Measurements from ENCODE around the gene LRRC73. TPM values are rescaled to one million over a fixed set of nuclear protein-coding genes. Genes with fewer than 3 reads are reported as not detected.
"Not testable (repeated sequence)": the region's sequence is repeated elsewhere in the genome, so short reads cannot be mapped to it uniquely, and the experiment has no call there.

LRRC73 gene
- total RNA-seq: under 1 TPM; 0.15 to 0.17 TPM

DNA sequence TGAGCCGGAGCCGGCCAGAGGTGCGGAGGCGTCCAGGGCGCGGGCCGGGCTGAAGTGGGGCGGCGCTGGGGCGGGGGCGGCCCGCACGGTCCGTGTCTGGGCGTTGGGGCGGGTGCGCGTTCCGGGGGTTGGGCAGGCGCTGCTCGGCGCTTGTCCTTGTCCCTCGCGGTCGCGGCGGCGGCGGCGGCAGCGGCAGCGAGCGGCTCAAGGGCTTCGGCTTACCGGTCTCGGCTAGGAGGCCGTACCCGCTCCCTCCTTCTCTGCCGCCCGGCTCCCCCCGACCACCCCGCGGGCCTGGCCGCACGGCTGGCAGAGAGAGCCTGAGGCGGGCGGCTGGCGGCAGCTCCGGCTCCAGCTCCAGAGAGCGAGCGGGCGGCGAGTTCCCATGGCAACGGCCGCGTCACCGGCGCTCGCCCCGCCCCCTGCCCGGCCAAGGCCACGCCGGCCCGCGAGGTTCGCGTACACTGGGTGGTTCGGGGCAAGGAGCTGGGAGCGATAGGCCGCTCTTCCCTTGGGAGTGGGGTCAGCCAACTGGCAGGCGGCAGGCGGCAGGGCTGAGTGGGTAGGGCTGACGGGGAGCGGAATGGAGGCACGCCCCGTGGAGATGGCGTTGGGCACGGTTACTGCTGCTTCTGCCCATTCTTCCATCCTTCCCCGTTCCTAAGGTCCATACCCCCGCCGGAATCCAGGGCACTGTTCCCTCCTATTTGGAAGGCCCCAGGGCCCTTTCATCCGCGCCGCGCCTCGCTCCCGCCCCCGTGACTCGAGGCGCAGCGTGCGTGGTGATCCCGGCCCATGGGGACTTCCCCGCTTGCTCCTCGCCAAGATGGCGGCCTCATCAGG is at the start of gene LRRC73:
LRRC73 (minus strand) TSS at position 363 of the 843 bp plus-strand sequence. CDS start 561 bp downstream, outside the sequence.
- CTCF ChIA-PET: interaction anchor here (0.9 to 1.5 kb wide), 5 partner anchors 9 to 610 kb away, joined by 3 to 4 read pairs (median 3); no protein-coding TSS in a partner anchor
- POLR2A ChIA-PET: interaction anchor here (0.6 kb wide), 1 partner anchor 29 kb away, joined by 8 read pairs; no protein-coding TSS in a partner anchor

GRCh38 chr6:43559328-43559727 is 49.2 kb upstream of the LRRC73 start:
- POLR2A ChIA-PET: no interaction called here

GRCh38 chr6:43557620-43558019 is 47.5 kb upstream of the LRRC73 start:
- CTCF ChIA-PET: not testable (repeated sequence)
- POLR2A ChIA-PET: interaction anchor here (0.6 kb wide), 1 partner anchor 206 kb away, joined by 4 read pairs; no protein-coding TSS in a partner anchor

More at GRCh38 chr6:43559328-43559727, 49.2 kb upstream of the LRRC73 start:
- CTCF ChIA-PET: no interaction called here

DNA sequence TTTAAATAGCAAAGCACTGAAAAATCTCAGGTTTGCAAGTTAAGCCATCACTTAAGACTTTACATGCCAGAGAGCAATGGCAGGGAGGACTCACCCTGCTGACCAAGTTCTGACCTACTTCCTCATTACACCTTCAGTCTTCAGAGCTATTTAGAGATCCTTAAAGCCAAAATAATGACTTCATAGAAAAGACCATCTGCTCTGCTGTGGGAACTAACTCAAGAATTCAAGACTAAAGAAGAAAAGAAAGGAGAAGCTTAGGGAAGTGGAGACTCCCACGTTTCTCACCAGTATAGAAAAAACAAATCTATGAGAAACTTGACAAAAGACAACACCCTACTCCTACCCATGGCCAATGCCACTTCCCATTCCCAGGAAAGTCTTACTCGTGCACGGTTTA is 37.1 kb upstream of the LRRC73 start:
- CTCF ChIA-PET: no interaction called here

GRCh38 chr6:43544461-43544860 is 34.3 kb upstream of the LRRC73 start:
- ChIA-PET CTCF (no interaction called here), POLR2A (no interaction called here)

More for the DNA sequence above, 37.1 kb upstream of the LRRC73 start:
- POLR2A ChIA-PET: no interaction called here

GRCh38 chr6:43541774-43542471 is 31.8 kb upstream of the LRRC73 start:
- CTCF ChIA-PET: no interaction called here
- POLR2A ChIA-PET: interaction anchor here (0.6 kb wide), 2 partner anchors 36 to 1347 kb away, joined by 4 to 6 read pairs; partner anchors contain the start of gene GUCA1B

DNA sequence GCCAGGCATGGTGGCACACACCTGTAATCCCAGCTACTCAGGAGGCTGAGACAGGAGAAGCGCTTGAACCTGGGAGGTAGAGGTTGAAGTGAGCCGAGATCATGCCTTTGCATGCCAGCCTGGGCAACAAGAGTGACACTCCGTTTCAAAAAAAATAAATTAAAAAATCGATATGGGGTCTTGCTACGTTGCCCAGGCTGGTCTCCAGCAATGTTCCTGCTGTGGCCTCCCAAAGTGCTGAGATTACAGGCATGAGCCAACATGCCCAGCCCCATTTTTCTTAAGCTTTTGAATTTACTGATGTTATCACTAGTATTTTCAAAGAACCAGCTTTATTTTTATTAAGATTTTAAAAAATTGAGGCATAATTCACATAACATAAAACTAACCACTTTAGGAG is 30.4 kb upstream of the LRRC73 start:
- POLR2A ChIA-PET: no interaction called here
- CTCF ChIA-PET: interaction anchor here (0.6 kb wide), 1 partner anchor 11 kb away, joined by 3 read pairs; no protein-coding TSS in a partner anchor

DNA sequence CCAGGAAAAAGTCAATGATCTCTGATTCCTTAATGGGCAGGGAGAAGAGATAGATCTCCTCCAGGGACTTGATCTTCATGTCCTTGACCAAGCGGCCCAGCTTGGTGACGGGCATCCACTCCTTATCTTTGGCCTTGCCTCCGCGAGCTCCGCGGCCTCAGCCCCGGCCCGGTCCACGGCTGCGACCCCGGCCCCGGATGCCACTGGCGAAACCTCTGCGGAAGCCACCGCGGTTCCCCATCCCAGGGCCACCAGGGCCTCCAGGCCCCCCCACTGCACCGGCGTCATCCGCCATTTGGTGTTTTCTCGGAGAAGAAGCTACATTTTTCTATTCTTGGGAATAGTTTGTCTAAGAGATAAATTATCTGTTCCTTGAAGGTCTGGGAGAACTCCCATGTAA is 29.3 kb upstream of the LRRC73 start:
- POLR2A ChIA-PET, CTCF ChIA-PET: not testable (repeated sequence)

DNA sequence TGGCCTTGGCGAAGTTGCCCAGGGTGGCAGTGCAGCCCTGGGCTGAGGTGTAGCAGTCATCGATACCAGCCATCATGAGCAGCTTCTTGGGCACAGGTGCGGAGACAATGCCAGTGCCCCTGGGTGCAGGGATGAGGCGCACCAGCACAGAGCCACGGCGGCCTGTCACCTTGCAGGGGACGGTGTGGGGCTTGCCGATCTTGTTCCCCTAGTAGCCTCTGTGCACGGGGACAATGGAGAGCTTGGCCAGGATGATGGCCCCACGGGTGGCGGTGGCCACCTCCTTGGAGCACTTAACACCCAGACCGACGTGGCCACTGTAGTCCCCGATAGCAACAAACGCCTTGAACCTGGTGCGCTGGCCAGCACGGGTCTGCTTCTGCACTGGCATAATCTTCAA is 28.8 kb upstream of the LRRC73 start:
- POLR2A ChIA-PET, CTCF ChIA-PET: not testable (repeated sequence)

DNA sequence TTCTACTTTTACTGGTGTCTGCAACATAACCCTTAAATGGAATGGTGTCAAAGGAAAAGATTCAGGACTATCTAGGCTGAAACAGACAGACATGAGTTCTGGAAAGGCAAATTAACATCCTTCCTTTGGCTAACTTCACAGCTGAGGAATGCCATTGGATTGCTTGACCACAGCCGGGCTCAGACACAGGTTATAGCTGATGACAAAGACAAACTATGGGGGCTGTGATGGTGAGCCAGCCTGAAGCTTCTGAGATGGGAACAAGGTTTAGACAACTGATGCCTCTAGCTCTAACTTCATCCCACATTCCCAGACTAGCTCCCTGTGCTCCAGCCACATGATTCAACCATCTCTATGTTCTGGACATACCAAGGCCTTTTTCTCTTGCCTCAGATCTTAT is 22.1 kb upstream of the LRRC73 start:
- POLR2A ChIA-PET: interaction anchor here (0.8 kb wide), 1 partner anchor 11 kb away, joined by 4 read pairs; no protein-coding TSS in a partner anchor
- CTCF ChIA-PET: no interaction called here

DNA sequence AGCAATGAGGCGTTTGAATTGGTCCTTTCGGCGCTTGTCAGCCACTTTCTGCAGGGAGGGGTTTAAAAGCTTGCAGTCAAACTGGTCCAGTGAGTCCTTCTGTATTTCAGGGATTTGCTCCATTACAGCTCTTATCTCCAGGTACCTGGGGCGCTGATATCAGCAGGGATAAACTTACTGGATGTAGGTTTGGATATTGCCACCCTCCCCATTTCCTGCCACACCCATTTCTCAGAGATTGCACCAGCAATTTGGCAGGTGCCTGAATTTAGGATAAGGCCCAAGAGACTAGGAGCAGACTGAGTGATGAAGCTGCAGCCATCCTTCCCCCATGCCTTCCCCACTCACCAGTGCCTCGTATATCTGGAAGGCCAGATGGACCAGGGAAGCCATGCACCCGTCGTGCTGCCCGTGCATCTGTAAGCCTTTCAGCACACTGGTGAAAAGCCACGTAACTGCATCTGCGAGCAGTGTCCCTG is 14.4 kb upstream of the LRRC73 start:
- ChIA-PET CTCF (interaction anchor here (0.7 to 2.0 kb wide), 2 partner anchors 18 to 398 kb away, joined by 3 to 4 read pairs; no protein-coding TSS in a partner anchor), POLR2A (no interaction called here)

- ChIA-PET CTCF (interaction anchor here (2.0 kb wide), 1 partner anchor 16 kb away, joined by 4 read pairs; no protein-coding TSS in a partner anchor), POLR2A (no interaction called here)
These were observed 13.1 kb upstream of the LRRC73 start for GRCh38 chr6:43523284-43523683.

DNA sequence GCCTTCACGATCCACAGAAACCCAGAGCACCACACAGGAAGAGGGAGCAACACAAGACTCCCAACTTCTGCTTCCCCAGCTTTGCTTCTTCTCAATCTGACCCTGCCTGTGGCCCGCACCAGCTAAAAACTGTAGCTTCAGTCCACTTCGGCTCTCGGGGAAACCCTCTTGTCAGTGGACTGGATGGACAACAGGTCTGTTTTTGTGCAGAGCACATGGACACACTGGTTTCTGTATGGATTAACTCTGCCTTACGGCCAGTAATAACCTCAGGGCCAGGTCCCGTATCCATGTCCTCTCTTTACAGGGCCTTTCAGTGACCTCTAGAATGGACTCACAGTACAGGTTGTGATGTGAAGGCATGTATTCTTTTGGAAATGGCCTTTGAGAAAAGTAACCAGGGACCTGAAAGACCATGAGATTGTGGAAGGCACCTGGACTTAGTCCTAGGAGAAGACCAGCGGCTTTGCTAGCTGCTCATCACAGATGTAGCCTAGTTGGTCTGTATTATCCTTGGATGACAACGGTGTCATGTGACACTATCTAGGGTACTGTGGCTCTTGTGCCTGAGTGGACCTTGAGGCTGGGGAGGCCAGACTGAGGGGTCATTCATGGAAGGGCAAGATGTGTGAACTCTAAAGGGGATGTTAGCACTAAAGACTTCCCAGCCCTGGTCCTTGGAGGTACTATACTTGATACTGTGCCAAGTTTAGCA is 12.6 kb upstream of the LRRC73 start:
- ChIA-PET CTCF (interaction anchor here (2.0 kb wide), 1 partner anchor 16 kb away, joined by 4 read pairs; no protein-coding TSS in a partner anchor), POLR2A (interaction anchor here (0.6 kb wide), 1 partner anchor 24 kb away, joined by 3 read pairs; no protein-coding TSS in a partner anchor)

DNA sequence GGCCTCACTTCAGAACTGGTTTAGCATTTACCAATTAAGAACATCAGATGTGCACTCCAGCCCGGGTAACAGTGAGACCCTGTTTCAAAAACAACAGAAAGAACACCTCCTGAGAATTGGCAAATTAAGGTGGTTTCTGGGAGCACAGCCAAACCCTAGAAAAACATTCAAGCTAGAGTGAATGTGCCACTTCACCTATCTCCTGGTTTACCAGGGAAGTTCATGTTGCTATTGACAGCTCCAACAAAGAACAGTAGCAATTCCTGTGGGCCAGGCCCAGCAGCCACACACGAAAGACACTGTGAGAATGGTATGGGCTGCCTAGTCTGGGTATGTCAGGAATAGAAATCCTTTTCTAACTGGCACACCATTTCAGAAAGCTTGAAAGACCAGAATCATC is 11.7 kb upstream of the LRRC73 start:
- POLR2A ChIA-PET: interaction anchor here (0.6 to 1.3 kb wide), 2 partner anchors 10 to 25 kb away, joined by 3 to 4 read pairs; no protein-coding TSS in a partner anchor
- CTCF ChIA-PET: interaction anchor here (1.3 to 3.4 kb wide), 2 partner anchors 15 to 28 kb away, joined by 4 to 13 read pairs; no protein-coding TSS in a partner anchor

DNA sequence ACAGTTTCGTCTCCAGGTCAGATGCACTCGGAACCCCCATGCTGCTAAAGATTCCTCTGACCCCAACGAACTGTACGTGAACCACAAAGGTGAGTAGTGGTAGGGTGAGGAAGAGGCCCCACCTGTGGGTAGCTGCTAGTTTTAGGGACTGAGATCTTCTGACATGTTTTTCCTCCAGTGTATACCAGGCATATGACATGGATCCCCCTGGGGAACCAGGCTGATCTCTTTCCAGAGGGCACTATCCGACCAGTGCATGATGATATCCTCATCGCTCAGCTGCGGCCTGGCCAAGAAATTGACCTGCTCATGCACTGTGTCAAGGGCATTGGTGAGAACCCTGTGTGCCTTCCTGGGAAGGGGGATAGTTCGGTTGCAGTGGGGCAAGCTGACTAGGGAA is 10.0 kb upstream of the LRRC73 start:
- CTCF ChIA-PET: interaction anchor here (0.8 to 3.4 kb wide), 3 partner anchors 13 to 56 kb away, joined by 3 to 13 read pairs (median 4); partner anchors contain the start of genes POLH and XPO5

GRCh38 chr6:43517505-43518357 is 7.6 kb upstream of the LRRC73 start:
- ChIA-PET POLR2A (interaction anchor here (0.9 kb wide), 1 partner anchor 12 kb away, joined by 3 read pairs; no protein-coding TSS in a partner anchor), CTCF (interaction anchor here (1.3 to 2.5 kb wide), 3 partner anchors 8 to 255 kb away, joined by 3 to 16 read pairs (median 3); no protein-coding TSS in a partner anchor)

More for the DNA sequence above, 10.0 kb upstream of the LRRC73 start:
- POLR2A ChIA-PET: no interaction called here

DNA sequence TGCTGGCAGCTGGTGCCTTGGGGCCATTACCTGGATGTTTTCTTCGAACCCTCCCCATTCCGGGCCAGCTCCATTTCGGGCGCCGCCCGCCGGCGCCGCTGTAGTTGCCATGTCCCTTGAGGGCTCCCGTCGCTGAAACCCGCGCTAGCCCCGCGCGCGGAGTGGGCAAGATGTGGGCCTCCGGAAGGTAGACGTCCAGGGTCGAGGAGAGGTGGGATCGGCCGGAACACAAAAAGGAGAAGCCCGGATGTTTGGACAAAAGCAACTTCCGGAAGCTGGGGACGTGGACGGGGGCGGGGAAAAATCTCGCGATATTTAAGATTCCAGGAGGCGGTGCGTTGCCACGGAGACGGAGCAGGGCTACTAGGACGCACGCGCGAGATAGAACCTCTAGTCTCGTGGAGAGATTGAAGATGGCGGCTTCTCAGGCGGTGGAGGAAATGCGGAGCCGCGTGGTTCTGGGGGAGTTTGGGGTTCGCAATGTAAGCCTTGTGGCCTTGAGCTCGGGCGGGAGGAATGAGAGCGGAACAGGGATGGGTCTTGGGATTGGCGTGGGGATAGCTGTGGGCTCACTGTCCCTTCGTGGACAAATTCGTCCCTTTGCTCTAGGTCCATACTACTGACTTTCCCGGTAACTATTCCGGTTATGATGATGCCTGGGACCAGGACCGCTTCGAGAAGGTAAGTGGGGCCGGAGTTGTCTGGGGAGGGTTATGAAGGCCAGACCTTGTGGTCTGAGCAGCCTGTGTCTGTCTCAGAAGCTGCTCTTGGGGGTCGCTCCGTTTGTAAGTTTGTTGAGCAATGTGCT is 6.8 kb upstream of the LRRC73 start, which contains the start of the genes POLR1C and YIPF3:
POLR1C (plus strand) TSS at position 393 of the 808 bp plus-strand sequence; CDS start at position 414, 21 bp downstream.
YIPF3 (minus strand) TSS at position 230 of the 808 bp plus-strand sequence; CDS start at position 111, 119 bp downstream.
- POLR2A ChIA-PET: interaction anchor here (0.6 to 1.0 kb wide), 3 partner anchors 9 to 61 kb away, joined by 3 to 7 read pairs (median 5); partner anchors contain the start of gene DLK2
- CTCF ChIA-PET: interaction anchor here (0.6 to 2.5 kb wide), 5 partner anchors 9 to 254 kb away, joined by 3 to 16 read pairs (median 3); no protein-coding TSS in a partner anchor

Measured in activated CD8-positive, alpha-beta memory T cell treated with anti-CD3 and anti-CD28 coated beads for 36 hours (primary cell).